ENCODE measurements around the gene RNU6-9. TPM values are rescaled to one million over a fixed set of nuclear protein-coding genes. Genes with fewer than 3 reads are reported as not detected.

The RNU6-9 gene
- total RNA-seq, 1 experiment from 2014 or later, result not detected

DNA sequence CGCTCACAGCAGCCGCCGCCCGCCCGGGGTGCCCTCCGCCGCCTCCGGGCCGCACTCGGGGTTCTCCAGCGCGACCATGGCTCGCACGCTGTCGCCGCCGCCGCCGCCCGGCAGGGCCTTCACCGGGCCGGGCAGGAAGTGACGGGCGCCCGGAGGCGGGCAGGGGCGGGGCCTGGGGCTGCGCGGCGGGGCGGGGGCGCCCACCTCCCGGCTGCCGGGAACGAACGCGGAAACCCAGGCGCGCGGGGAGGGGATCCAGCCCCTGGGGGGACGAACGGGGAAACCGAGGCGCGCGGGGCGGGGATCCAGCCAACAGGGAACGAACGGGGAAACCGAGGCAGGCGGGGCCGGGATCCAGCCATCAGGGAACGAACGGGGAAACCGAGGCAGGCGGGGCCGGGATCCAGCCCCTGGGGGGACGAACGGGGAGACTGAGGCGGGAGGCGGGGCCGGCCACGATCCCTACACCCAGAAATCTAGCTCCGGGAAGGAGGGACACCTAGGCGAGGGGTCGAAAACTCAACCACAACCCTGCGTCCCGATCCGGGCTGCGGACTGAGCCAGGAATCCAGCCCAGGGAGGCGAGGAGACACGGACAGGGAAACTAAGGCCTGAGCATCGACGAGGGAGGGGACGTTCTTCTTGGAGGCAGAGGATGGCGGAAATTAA is 19.9 kb downstream of the RNU6-9 start, which contains the start of gene R3HDM4:
TSS of gene R3HDM4 (minus strand) at position 140 of the 669 bp plus-strand sequence. CDS start at position 78, 62 bp downstream.
- no peaks in the 10 kb centered on the region for H3K36me3 ChIP-seq (ENCODE audit: low read depth, low read length)
- TSS peak; percentile 61 for BruUV-seq (replicated peaks)
- no peaks in the 10 kb centered on the region for H4K20me1 ChIP-seq (ENCODE audit: low read length)
- H2AFZ ChIP-seq (ENCODE audit: low read length), result peak within 1 kb of the TSS; percentile 79; the same call in 1 of the 2 replicates
- H3K27ac ChIP-seq (ENCODE audit: low read length), result peak within 1 kb of the TSS; percentile 23; the same call in 1 of the 2 replicates
- peaks cover 4% of the 10 kb centered on the region; the same call in 1 of the 2 replicates for H3K27me3 ChIP-seq (ENCODE audit: low read length)
- H3K4me2 ChIP-seq (ENCODE audit: low read length), result peak within 1 kb of the TSS; percentile 86
- H3F3A ChIP-seq (ENCODE audit: low read length, unreplicated experiment), result no peaks in the 10 kb centered on the region
- peaks cover 12% of the 10 kb centered on the region for H3K4me1 ChIP-seq (ENCODE audit: insufficient read depth, low read length)
- intact Hi-C loops (cut with micrococcal nuclease), result no loop called here
- H3K9me3 ChIP-seq (ENCODE audit: low read length), result no peaks in the 10 kb centered on the region
- ATAC-seq (peak; percentile 51), DNase-seq (peak; percentile 52)
- POLR2A ChIA-PET (ENCODE audit: unreplicated experiment), result no interaction called here
- peak within 1 kb of the TSS; percentile 73 for H3K9ac ChIP-seq (ENCODE audit: low read length)
- TF ChIP-seq EZH2 (IDR thresholded peaks at IDR 0.05; ENCODE audit: low read length, unreplicated experiment) (no peak), EZH2phosphoT487 (IDR thresholded peaks at IDR 0.05; ENCODE audit: borderline replicate concordance, low read length) (no peak)
- TF ChIP-seq, protein P1, sequence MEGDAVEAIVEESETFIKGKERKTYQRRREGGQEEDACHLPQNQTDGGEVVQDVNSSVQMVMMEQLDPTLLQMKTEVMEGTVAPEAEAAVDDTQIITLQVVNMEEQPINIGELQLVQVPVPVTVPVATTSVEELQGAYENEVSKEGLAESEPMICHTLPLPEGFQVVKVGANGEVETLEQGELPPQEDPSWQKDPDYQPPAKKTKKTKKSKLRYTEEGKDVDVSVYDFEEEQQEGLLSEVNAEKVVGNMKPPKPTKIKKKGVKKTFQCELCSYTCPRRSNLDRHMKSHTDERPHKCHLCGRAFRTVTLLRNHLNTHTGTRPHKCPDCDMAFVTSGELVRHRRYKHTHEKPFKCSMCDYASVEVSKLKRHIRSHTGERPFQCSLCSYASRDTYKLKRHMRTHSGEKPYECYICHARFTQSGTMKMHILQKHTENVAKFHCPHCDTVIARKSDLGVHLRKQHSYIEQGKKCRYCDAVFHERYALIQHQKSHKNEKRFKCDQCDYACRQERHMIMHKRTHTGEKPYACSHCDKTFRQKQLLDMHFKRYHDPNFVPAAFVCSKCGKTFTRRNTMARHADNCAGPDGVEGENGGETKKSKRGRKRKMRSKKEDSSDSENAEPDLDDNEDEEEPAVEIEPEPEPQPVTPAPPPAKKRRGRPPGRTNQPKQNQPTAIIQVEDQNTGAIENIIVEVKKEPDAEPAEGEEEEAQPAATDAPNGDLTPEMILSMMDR (conservative IDR thresholded peaks at IDR 0.05; ENCODE audit: low read depth, low read length), result no peak
- CTCF ChIA-PET, result no interaction called here
- H3K79me2 ChIP-seq (ENCODE audit: low read length), result peaks cover 28% of the 10 kb centered on the region
- peak within 1 kb of the TSS; percentile 79 for H3K4me3 ChIP-seq (ENCODE audit: low read length)
- H3K9me2 ChIP-seq (replicated peaks; ENCODE audit: low read length), result no peaks in the 10 kb centered on the region

DNA sequence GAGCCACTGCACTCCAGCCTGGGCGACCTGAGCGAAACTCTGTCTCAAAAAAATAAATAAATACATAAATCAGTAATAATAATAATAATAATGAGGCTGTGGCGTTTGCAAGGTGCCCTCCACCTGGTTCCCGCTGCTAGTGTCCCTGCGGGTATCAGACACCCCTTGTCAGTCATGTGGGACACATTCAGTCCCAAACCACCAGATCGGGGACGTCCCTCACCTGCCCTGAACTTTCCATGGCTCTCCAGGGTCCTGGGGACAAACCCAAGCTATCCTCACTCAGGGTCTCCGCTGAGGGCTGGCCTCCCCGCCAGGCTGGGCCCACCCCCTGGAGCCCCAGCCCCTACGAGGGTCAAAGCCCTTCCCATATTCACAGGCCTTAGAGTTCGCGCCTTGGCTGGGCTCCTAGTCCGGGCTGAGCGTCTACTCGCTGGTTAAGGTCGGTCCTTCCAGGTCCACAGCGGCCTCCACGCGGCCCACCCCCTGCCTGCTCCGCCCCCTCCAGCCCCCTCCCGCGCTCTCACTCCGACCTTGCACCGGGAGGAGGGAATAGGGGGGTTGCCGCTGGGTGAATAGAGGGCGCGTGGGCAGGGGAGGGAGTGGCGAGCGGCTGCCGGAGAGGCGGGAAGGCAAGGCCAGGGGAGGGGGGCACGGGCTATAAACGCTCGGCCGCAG is 23.5 kb downstream of the RNU6-9 start:
- POLR2A ChIA-PET (ENCODE audit: unreplicated experiment), result interaction anchor here (0.7 kb wide), 1 partner anchor 10 kb away, joined by 3 read pairs; no protein-coding TSS in a partner anchor
- peak overlapping the region; percentile 78 for H3K4me2 ChIP-seq (ENCODE audit: low read length)

More for the DNA sequence above, 23.5 kb downstream of the RNU6-9 start:
- Histone ChIP-seq H2AFZ (ENCODE audit: low read length) (no peak overlapping the region), H3K4me3 (ENCODE audit: low read length) (no peak overlapping the region; the same call in 1 of the 2 replicates), H3K79me2 (ENCODE audit: low read length) (peaks cover 7% of the 10 kb centered on the region), H3K27ac (ENCODE audit: low read length) (no peak overlapping the region), H3K4me1 (ENCODE audit: insufficient read depth, low read length) (peaks cover 4% of the 10 kb centered on the region; the same call in 1 of the 2 replicates), H3F3A (ENCODE audit: low read length, unreplicated experiment) (no peaks in the 10 kb centered on the region), H4K20me1 (ENCODE audit: low read length) (no peaks in the 10 kb centered on the region), H3K36me3 (ENCODE audit: low read depth, low read length) (no peaks in the 10 kb centered on the region), H3K9me2 (replicated peaks; ENCODE audit: low read length) (no peaks in the 10 kb centered on the region), H3K9me3 (ENCODE audit: low read length) (no peaks in the 10 kb centered on the region), H3K9ac (ENCODE audit: low read length) (no peak overlapping the region), H3K27me3 (ENCODE audit: low read length) (peaks cover 7% of the 10 kb centered on the region; the same call in 1 of the 2 replicates)
- no peak for ATAC-seq
- no TSS peak for BruUV-seq (replicated peaks)
- no peak for TF ChIP-seq EZH2 (IDR thresholded peaks at IDR 0.05; ENCODE audit: low read length, unreplicated experiment)
- no peak for TF ChIP-seq EZH2phosphoT487 (IDR thresholded peaks at IDR 0.05; ENCODE audit: borderline replicate concordance, low read length)
- TF ChIP-seq, protein P1 (conservative IDR thresholded peaks at IDR 0.05; ENCODE audit: low read depth, low read length), result no peak
- CTCF ChIA-PET, result no interaction called here
- intact Hi-C loops (cut with micrococcal nuclease), result no loop called here
- DNase-seq, result no peak
